ENCODE results near the gene ITGAD. TPM values are rescaled to one million over a fixed set of nuclear protein-coding genes. Genes with fewer than 3 reads are reported as not detected.

The ITGAD gene
- total and polyA plus RNA-seq, 2 donors (not counting 3 experiments of a cell fraction or from before 2014, with no cell fraction given) = not detected

DNA sequence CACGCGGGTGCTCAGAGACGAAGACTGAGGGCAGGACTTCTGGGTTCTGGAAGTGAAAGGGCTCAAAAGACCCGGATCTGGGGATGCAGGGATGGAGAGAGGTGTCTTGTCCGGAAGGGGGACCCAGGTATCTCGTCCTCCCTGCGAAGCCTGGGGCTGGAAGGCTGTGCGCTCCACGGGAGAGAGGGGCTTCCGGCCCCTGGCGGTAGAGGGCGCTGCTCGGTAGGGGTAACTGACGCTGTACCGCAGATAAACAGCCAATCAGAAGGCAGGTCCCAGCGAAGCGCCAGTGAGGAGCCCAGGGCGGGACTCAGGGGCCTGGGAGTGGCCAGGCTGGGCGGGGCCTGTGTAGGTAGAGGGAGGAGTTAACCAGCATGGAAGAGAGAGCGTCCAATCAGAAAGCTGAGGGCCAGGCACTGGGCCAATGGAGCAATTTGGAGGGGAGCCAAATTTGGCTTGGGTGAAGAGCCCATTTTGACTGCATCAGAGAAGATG, 79.6 kb downstream of the ITGAD start:
- dilution Hi-C loops (cut with MboI; ENCODE audit: extremely low pct_ligation_motif_present, low sequenced_read_pairs) = no loop called here
- H3K4me1 ChIP-seq (ENCODE audit: control insufficient read depth, extremely low read depth, insufficient read depth, low read length) = peaks cover 14% of the 10 kb centered on the region
- no peaks in the 10 kb centered on the region for H4K20me1 ChIP-seq (replicated peaks; ENCODE audit: control insufficient read depth, extremely low read depth, insufficient read depth, low read length)
- H3K27me3 ChIP-seq (ENCODE audit: control insufficient read depth in 2 of 2, insufficient read depth in 2 of 2, low read length in 2 of 2) = no peaks in the 10 kb centered on the region
- BruUV-seq (replicated peaks) = no TSS peak
- POLR2A ChIA-PET = interaction anchor here (0.6 kb wide), 1 partner anchor 240 kb away, joined by 4 read pairs; a partner anchor contains a TSS
- peak overlapping the region; percentile 71 for H3K9ac ChIP-seq (replicated peaks; ENCODE audit: extremely low read depth, insufficient read depth, low read length)
- no peaks in the 10 kb centered on the region for H3K9me1 ChIP-seq (replicated peaks; ENCODE audit: control insufficient read depth, extremely low read depth, insufficient read depth, low read length)
- H3K79me2 ChIP-seq (ENCODE audit: control insufficient read depth, insufficient read depth, low read length) = peaks cover 31% of the 10 kb centered on the region
- peak overlapping the region; percentile 53 for H3K4me2 ChIP-seq (ENCODE audit: insufficient read depth, low read length)
- CTCF ChIA-PET = interaction anchor here (0.5 to 3.5 kb wide), 4 partner anchors 13 to 24 kb away, joined by 3 to 53 read pairs (median 3); partner anchors contain the start of gene ARMC5
- TF ChIP-seq POLR2A (IDR thresholded peaks at IDR 0.05; ENCODE audit: low read depth, low read length) = peak; percentile 58
- TF ChIP-seq, protein P1, sequence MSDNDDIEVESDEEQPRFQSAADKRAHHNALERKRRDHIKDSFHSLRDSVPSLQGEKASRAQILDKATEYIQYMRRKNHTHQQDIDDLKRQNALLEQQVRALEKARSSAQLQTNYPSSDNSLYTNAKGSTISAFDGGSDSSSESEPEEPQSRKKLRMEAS (IDR thresholded peaks at IDR 0.05; ENCODE audit: insufficient read depth, insufficient read length) = no peak
- no peak for TF ChIP-seq FOS (IDR thresholded peaks at IDR 0.05; ENCODE audit: borderline replicate concordance, insufficient read depth, low read length)
- TF ChIP-seq MYC (IDR thresholded peaks at IDR 0.05; ENCODE audit: low read depth, low read length) = no peak
- TF ChIP-seq, protein P2, sequence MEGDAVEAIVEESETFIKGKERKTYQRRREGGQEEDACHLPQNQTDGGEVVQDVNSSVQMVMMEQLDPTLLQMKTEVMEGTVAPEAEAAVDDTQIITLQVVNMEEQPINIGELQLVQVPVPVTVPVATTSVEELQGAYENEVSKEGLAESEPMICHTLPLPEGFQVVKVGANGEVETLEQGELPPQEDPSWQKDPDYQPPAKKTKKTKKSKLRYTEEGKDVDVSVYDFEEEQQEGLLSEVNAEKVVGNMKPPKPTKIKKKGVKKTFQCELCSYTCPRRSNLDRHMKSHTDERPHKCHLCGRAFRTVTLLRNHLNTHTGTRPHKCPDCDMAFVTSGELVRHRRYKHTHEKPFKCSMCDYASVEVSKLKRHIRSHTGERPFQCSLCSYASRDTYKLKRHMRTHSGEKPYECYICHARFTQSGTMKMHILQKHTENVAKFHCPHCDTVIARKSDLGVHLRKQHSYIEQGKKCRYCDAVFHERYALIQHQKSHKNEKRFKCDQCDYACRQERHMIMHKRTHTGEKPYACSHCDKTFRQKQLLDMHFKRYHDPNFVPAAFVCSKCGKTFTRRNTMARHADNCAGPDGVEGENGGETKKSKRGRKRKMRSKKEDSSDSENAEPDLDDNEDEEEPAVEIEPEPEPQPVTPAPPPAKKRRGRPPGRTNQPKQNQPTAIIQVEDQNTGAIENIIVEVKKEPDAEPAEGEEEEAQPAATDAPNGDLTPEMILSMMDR (IDR thresholded peaks at IDR 0.05; ENCODE audit: extremely low read depth in 1 of 2, insufficient read depth in 1 of 2, low read depth in 1 of 2, low read length in 2 of 2) = peak; percentile 68 to 72
- TF ChIP-seq JUN (IDR thresholded peaks at IDR 0.05; ENCODE audit: borderline replicate concordance, insufficient read depth, insufficient read length, low read depth) = no peak
- TF ChIP-seq GATA2 (IDR thresholded peaks at IDR 0.05; ENCODE audit: insufficient read depth, insufficient read length, low read depth, low read length) = no peak
- TF ChIP-seq EZH2 (IDR thresholded peaks at IDR 0.05; ENCODE audit: borderline replicate concordance, low read depth, low read length, severe bottlenecking) = no peak
- peak; percentile 73 for TF ChIP-seq POLR2AphosphoS5 (IDR thresholded peaks at IDR 0.05; ENCODE audit: insufficient read depth, low read depth, low read length)
- FAIRE-seq (peak; percentile 89), DNase-seq (ENCODE audit: low read depth, low spot score) (peak; percentile 81)
- peak overlapping the region; percentile 49 for H3K27ac ChIP-seq (ENCODE audit: insufficient read depth, low read depth, low read length)
- H3K36me3 ChIP-seq (ENCODE audit: control insufficient read depth in 2 of 2, extremely low read depth in 1 of 2, insufficient read depth in 2 of 2, low read length in 2 of 2) = peaks cover 13 to 20% of the 10 kb centered on the region in 2 experiments
- no peak overlapping the region for H2AFZ ChIP-seq (ENCODE audit: low read depth, low read length)
- H3K9me3 ChIP-seq (replicated peaks; ENCODE audit: control insufficient read depth, insufficient read depth, low read length) = no peaks in the 10 kb centered on the region
- H3K4me3 ChIP-seq (replicated peaks in 1 of 3; ENCODE audit: insufficient read depth in 1 of 3, low read depth in 1 of 3, low read length in 3 of 3) = peak overlapping the region; percentile 19 to 82 (median 71)
- intact Hi-C loops (cut with micrococcal nuclease) = loop anchor here (1.0 to 5.0 kb wide), 3 partner anchors 13 to 395 kb away; partner anchors contain the start of gene ARMC5

Measured in endothelial cell of umbilical vein (primary cell).